ENCODE results near the gene JARID2. TPM values are rescaled to one million over a fixed set of nuclear protein-coding genes. Genes with fewer than 3 reads are reported as not detected.

The JARID2 gene
- total and polyA plus RNA-seq, 2 of the 13 experiments (the other 11 are each of a cell fraction or from before 2014, with no cell fraction given) = 7.5 to 10.3 TPM

DNA sequence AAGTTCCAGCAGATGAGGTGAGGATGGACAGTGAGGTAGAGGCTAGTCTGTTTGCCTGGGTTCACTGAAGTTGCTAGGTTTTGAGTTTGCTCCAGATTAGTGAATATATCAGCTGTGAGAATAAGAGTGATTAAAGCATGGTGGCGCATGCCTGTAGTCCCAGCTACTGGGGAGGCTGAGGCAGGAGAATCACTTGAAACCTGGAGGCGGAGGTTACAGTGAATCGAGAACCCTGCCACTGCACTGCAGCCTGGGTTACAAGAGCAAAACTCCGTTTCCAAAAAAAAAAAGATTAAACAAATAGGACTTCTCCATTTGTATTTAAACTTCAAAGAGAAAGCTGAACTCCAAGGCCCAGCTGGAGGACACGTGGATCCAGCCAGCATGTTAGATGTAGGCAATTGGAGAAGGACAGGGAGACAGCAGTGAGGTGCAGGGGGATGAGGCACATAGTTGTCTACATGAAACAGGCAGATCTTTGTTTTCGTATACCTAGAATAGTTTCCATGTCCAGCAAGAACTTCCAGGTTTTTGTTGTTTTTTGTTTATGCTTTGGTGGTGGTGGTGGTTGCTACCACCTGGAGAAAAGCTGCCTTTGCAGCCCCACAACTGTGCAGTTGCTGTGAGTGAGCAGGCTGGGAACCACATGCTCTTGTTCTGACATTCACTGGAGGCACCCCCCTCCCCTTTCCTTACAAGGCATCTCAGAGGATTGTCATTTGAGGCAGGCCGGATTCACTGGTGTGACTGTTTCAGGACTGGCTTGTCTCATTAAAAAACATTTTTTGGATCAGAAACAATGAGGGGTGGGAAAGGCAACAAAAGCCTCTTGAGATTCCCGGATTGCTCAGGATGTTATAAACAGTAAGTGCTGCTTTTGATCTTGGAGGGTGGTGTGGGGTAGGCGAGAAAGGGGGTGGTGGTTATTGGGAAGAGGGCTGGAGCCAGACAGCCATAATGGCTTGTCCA, 72.3 kb downstream of the JARID2 start (continued):
- TF ChIP-seq, protein P1, sequence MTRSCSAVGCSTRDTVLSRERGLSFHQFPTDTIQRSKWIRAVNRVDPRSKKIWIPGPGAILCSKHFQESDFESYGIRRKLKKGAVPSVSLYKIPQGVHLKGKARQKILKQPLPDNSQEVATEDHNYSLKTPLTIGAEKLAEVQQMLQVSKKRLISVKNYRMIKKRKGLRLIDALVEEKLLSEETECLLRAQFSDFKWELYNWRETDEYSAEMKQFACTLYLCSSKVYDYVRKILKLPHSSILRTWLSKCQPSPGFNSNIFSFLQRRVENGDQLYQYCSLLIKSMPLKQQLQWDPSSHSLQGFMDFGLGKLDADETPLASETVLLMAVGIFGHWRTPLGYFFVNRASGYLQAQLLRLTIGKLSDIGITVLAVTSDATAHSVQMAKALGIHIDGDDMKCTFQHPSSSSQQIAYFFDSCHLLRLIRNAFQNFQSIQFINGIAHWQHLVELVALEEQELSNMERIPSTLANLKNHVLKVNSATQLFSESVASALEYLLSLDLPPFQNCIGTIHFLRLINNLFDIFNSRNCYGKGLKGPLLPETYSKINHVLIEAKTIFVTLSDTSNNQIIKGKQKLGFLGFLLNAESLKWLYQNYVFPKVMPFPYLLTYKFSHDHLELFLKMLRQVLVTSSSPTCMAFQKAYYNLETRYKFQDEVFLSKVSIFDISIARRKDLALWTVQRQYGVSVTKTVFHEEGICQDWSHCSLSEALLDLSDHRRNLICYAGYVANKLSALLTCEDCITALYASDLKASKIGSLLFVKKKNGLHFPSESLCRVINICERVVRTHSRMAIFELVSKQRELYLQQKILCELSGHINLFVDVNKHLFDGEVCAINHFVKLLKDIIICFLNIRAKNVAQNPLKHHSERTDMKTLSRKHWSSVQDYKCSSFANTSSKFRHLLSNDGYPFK (CRISPR knock-in tag; IDR thresholded peaks at IDR 0.05; ENCODE audit: borderline replicate concordance) = no peak
- TF ChIP-seq RAD21 (CRISPR knock-in tag; IDR thresholded peaks at IDR 0.05) (no peak), PHF21A (CRISPR knock-in tag; IDR thresholded peaks at IDR 0.05) (peak; percentile 19; the same call in 1 of the 2 replicates), EHMT2 (IDR thresholded peaks at IDR 0.05; ENCODE audit: borderline replicate concordance, low read depth, low read length) (no peak), ARHGAP35 (CRISPR knock-in tag; IDR thresholded peaks at IDR 0.05; ENCODE audit: borderline replicate concordance) (no peak), ZNF607 (CRISPR knock-in tag; IDR thresholded peaks at IDR 0.05; ENCODE audit: borderline replicate concordance) (peak; percentile 31; the same call in 1 of the 2 replicates), MAF1 (CRISPR knock-in tag; IDR thresholded peaks at IDR 0.05; ENCODE audit: borderline replicate concordance) (no peak), ZNF501 (CRISPR knock-in tag; IDR thresholded peaks at IDR 0.05) (peak; percentile 40; the same call in 1 of the 2 replicates), ZNF737 (CRISPR knock-in tag; IDR thresholded peaks at IDR 0.05; ENCODE audit: borderline replicate concordance) (no peak), HNRNPH1 (optimal IDR thresholded peaks at IDR 0.05; ENCODE audit: low read depth, low read length) (no peak), ZNF205 (CRISPR knock-in tag; IDR thresholded peaks at IDR 0.05) (no peak), ZNF75D (CRISPR knock-in tag; IDR thresholded peaks at IDR 0.05; ENCODE audit: borderline replicate concordance) (no peak), MAZ (IDR thresholded peaks at IDR 0.05; ENCODE audit: borderline replicate concordance, low read depth, low read length) (no peak), MAZ (CRISPR knock-in tag; IDR thresholded peaks at IDR 0.05; ENCODE audit: low read depth) (peak; percentile 32; the same call in 1 of the 2 replicates), ETV6 (CRISPR knock-in tag; conservative IDR thresholded peaks at IDR 0.05) (no peak), HMG20A (CRISPR knock-in tag; IDR thresholded peaks at IDR 0.05; ENCODE audit: borderline replicate concordance) (peak; percentile 22; the same call in 1 of the 2 replicates), PTBP1 (IDR thresholded peaks at IDR 0.05; ENCODE audit: low read depth, low read length, poor library complexity, severe bottlenecking) (no peak), MAFG (CRISPR knock-in tag; IDR thresholded peaks at IDR 0.05) (no peak)
- TF ChIP-seq, protein P2, sequence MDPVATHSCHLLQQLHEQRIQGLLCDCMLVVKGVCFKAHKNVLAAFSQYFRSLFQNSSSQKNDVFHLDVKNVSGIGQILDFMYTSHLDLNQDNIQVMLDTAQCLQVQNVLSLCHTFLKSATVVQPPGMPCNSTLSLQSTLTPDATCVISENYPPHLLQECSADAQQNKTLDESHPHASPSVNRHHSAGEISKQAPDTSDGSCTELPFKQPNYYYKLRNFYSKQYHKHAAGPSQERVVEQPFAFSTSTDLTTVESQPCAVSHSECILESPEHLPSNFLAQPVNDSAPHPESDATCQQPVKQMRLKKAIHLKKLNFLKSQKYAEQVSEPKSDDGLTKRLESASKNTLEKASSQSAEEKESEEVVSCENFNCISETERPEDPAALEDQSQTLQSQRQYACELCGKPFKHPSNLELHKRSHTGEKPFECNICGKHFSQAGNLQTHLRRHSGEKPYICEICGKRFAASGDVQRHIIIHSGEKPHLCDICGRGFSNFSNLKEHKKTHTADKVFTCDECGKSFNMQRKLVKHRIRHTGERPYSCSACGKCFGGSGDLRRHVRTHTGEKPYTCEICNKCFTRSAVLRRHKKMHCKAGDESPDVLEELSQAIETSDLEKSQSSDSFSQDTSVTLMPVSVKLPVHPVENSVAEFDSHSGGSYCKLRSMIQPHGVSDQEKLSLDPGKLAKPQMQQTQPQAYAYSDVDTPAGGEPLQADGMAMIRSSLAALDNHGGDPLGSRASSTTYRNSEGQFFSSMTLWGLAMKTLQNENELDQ (CRISPR knock-in tag; IDR thresholded peaks at IDR 0.05; ENCODE audit: borderline replicate concordance) = no peak
- TF ChIP-seq, protein P3, sequence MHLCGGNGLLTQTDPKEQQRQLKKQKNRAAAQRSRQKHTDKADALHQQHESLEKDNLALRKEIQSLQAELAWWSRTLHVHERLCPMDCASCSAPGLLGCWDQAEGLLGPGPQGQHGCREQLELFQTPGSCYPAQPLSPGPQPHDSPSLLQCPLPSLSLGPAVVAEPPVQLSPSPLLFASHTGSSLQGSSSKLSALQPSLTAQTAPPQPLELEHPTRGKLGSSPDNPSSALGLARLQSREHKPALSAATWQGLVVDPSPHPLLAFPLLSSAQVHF (CRISPR knock-in tag; IDR thresholded peaks at IDR 0.05) = no peak
- TF ChIP-seq, protein P4, sequence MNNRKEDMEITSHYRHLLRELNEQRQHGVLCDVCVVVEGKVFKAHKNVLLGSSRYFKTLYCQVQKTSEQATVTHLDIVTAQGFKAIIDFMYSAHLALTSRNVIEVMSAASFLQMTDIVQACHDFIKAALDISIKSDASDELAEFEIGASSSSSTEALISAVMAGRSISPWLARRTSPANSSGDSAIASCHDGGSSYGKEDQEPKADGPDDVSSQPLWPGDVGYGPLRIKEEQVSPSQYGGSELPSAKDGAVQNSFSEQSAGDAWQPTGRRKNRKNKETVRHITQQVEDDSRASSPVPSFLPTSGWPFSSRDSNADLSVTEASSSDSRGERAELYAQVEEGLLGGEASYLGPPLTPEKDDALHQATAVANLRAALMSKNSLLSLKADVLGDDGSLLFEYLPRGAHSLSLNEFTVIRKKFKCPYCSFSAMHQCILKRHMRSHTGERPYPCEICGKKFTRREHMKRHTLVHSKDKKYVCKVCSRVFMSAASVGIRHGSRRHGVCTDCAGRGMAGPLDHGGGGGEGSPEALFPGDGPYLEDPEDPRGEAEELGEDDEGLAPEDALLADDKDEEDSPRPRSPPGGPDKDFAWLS (CRISPR knock-in tag; IDR thresholded peaks at IDR 0.05; ENCODE audit: borderline replicate concordance) = no peak

All from HepG2 (cell line).